AG04450 (cell line): ENCODE measurements around the gene DNAJC22. TPM values are rescaled to one million over a fixed set of nuclear protein-coding genes. Genes with fewer than 3 reads are reported as not detected.

Experiments
- CTCF ChIA-PET: fragments of 300-600, 350-600 bp; formaldehyde crosslinking; extraction: SDS; loops from one replicate; lab custom pipeline; 2022; ENCODE audit warnings: antibody characterized with exemption, inconsistent platforms; lab: Charles Lee
- POLR2A ChIA-PET: fragments of 350-600 bp; formaldehyde crosslinking; extraction: SDS; loops from one replicate; lab custom pipeline; 2021; ENCODE audit warnings: antibody characterized with exemption, inconsistent platforms; lab: Yijun Ruan, JAX
- DNase-seq: peaks from one replicate; pipeline ENCODE4 v3.0.0-alpha.2; 2011; ENCODE audit warnings: low read depth, low spot score
- H3K27ac ChIP-seq: one replicate; pipeline ENCODE4 v1.5.1; 2012; ENCODE audit warnings: low read depth, low read length, control low read depth
- H3K27me3 ChIP-seq: one replicate; pipeline ENCODE4 v1.6.0; 2012; ENCODE audit warnings: low read length; ENCODE audit not compliant: control insufficient read depth, insufficient read depth
- H3K4me3 ChIP-seq: 2 replicates; pipeline ENCODE4 v1.5.1; 2011; ENCODE audit warnings: mild to moderate bottlenecking, low read depth, low read length, control low read depth
- H3K9me3 ChIP-seq: 2 replicates; pipeline ENCODE4 v1.5.1; 2012; ENCODE audit warnings: low read length; ENCODE audit not compliant: control insufficient read depth, insufficient read depth
- CTCF ChIP-seq: IDR thresholded peaks from 2 replicates; pipeline ENCODE4 v1.5.1; 2011; ENCODE audit warnings: low read depth, low read length, control low read depth, inconsistent platforms
- polyA minus RNA-seq: library from RNA; depleted of rRNA, polyadenylated mRNA; stranded (reverse); fragments of >200 nt; gene quantifications from 2 replicates; pipeline ENCODE4 v1.2.3, GENCODE V29; 2011; rRNA and poly(A)+ RNA removed
- polyA plus RNA-seq: library from polyadenylated mRNA; depleted of rRNA; stranded (reverse); fragments of >200 nt; gene quantifications from 2 replicates; pipeline ENCODE4 v1.2.3, GENCODE V29; 2011; rRNA removed

The DNAJC22 gene
- 11.3 and 12.2 TPM in 2 replicates for polyA plus RNA-seq
- polyA minus RNA-seq, result 6.9 and 7.1 TPM in 2 replicates

GRCh38 chr12:49346659-49347310, at the start of gene DNAJC22:
DNAJC22 (plus strand) TSS chr12:49346888; CDS start chr12:49348873, 1,985 bp downstream.
- DNase-seq, result no peak

GRCh38 chr12:49297695-49298060, 49.0 kb upstream of the DNAJC22 start:
- no peak for TF ChIP-seq CTCF
- POLR2A ChIA-PET, result no interaction called here
- H3K4me3 ChIP-seq, result no peak overlapping the region
- no peak for DNase-seq
- CTCF ChIA-PET, result interaction anchor here (0.7 to 1.2 kb wide), 4 partner anchors 9 to 217 kb away, joined by 3 to 7 read pairs (median 5); partner anchors contain the start of gene TROAP
- no peaks in the 10 kb centered on the region; the same call in 1 of the 2 replicates for H3K9me3 ChIP-seq
- no peak overlapping the region for H3K27ac ChIP-seq
- H3K27me3 ChIP-seq, result peaks cover 56% of the 10 kb centered on the region

More at GRCh38 chr12:49346659-49347310, at the start of gene DNAJC22:
- POLR2A ChIA-PET, result interaction anchor here (1.0 to 2.5 kb wide), 4 partner anchors 9 to 221 kb away, joined by 4 to 7 read pairs (median 5); partner anchors contain the start of genes C1QL4 and SPATS2
- no peak for TF ChIP-seq CTCF
- H3K4me3 ChIP-seq, result peak within 1 kb of the TSS; percentile 66
- no peak within 1 kb of the TSS for H3K27ac ChIP-seq
- H3K27me3 ChIP-seq, result peaks cover 52% of the 10 kb centered on the region
- CTCF ChIA-PET, result interaction anchor here (0.6 to 5.5 kb wide), 22 partner anchors 9 to 1284 kb away, joined by 3 to 123 read pairs (median 6); partner anchors contain the start of genes PRPH and SPATS2
- no peaks in the 10 kb centered on the region; the same call in 1 of the 2 replicates for H3K9me3 ChIP-seq

GRCh38 chr12:49298160-49298559, 48.5 kb upstream of the DNAJC22 start:
- CTCF ChIA-PET, result interaction anchor here (1.0 kb wide), 1 partner anchor 44 kb away, joined by 7 read pairs; no protein-coding TSS in a partner anchor
- POLR2A ChIA-PET, result no interaction called here
- peaks cover 56% of the 10 kb centered on the region for H3K27me3 ChIP-seq
- DNase-seq, result no peak
- no peak for TF ChIP-seq CTCF
- no peak overlapping the region for H3K4me3 ChIP-seq
- no peaks in the 10 kb centered on the region; the same call in 1 of the 2 replicates for H3K9me3 ChIP-seq
- no peak overlapping the region for H3K27ac ChIP-seq

GRCh38 chr12:49301760-49302159, 44.9 kb upstream of the DNAJC22 start:
- no peak for DNase-seq
- no peak for TF ChIP-seq CTCF
- peaks cover 35% of the 10 kb centered on the region for H3K27me3 ChIP-seq
- H3K9me3 ChIP-seq, result no peaks in the 10 kb centered on the region; the same call in 1 of the 2 replicates
- ChIA-PET CTCF (interaction anchor here (1.2 kb wide), 1 partner anchor 41 kb away, joined by 3 read pairs; no protein-coding TSS in a partner anchor), POLR2A (no interaction called here)
- no peak overlapping the region for H3K27ac ChIP-seq
- H3K4me3 ChIP-seq, result no peak overlapping the region

- no peaks in the 10 kb centered on the region for H3K9me3 ChIP-seq
- peak; percentile 11 for DNase-seq
- peaks cover 24% of the 10 kb centered on the region for H3K27me3 ChIP-seq
- POLR2A ChIA-PET, result no interaction called here
- no peak overlapping the region for H3K4me3 ChIP-seq
- CTCF ChIA-PET, result interaction anchor here (0.6 to 1.4 kb wide), 4 partner anchors 9 to 206 kb away, joined by 3 to 6 read pairs (median 4); partner anchors contain the start of gene PRPH
- no peak for TF ChIP-seq CTCF
- H3K27ac ChIP-seq, result no peak overlapping the region
These were observed 42.5 kb upstream of the DNAJC22 start for GRCh38 chr12:49304161-49304560.
